Smooth muscle cell of the brain vasculature (primary cell): ENCODE measurements around the gene COQ2.
"Not testable (repeated sequence)": the region's sequence is repeated elsewhere in the genome, so short reads cannot be mapped to it uniquely, and the experiment has no call there.

Source experiments
- DNase-seq: peaks from one replicate; pipeline ENCODE4 v3.0.0-alpha.2; 2012; ENCODE audit warnings: low read depth, low spot score

The COQ2 gene

DNA sequence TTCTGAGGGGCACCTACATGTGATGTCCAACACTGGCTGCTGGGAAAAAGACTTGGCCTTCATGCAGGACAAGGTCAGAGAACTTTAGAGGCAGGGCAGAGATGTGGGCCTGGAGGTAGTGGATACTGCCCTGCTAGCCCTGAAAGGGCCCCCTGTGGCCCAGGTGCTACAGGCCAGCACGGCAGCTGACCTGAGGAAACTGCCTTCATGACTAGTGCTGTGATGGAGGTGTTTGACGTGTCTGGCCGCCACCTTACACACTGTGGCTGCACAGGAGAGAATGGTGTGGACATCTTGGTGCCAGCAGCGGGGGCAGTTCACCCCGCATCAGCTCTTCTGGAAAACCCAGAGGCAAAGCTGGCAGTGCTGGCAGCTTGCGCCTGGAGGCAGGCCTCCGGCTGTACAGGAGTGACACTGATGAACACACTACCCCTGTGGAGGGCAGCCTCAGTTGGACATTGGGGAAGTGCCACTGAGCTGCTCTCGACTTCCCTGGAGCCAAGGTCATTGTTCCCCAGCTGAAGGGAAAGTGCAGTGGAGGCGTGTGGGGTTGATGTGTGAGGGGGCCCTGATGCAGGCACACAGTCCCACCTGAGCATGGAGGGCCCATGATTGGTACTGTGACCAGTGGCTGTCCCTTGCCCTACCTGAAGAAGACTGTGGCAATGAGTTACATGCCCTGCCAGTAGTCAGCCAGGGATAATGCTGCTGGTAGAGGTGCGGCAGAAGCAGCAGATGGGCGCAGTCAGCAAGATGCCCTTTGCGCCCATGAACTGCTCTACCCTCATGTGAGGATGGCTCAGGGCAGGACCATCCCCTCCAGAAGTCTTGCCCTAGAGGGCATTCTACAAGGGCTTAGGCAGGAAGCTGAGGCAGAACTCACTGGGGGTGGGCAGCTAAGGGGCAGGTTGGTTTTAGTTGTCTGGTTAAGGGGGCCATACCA is 36.9 kb downstream of the COQ2 start:
- DNase-seq: no peak

DNA sequence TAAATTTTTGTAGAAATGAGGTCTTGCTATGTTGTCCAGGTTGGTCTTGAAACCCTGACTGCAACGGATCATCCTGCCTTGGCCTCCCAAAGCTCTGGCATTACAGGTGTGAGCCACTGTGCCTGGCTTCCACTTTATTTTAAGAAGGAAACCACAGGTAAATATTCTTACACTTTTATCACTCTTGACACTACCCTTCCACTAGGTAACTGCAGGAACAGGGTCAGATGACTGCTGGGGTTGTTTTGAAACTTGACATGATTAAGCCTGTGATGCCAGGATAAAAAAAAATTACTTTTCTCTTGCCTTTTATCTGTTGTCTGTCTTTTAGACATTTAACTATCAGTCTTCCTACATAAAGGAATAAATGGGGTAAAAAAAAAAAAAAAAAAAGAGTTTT is 43.5 kb downstream of the COQ2 start:
- DNase-seq: no peak

DNA sequence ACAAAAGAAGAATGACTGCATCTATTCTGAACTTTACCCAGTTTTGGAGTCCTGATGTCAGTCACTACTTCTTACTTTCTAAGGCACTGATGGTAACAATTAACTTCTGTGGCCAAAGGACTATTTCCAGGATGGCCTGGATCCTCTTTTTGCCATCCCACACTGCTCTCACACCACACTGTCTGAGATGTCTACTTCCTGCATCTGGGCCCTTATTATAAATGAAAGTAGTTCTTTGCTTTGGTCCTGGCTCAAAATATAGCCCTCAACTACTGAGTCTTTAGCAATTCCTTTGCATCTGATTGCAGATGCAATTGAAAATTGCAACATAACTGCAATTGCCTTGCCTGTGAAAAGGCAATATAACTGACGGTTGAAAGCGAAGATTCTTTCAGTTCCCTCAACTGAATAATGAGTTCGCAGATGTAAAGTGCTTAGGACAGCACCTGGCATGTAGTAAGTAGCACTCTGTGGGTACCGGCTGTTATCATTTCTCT is 44.2 kb downstream of the COQ2 start:
- no peak for DNase-seq

DNA sequence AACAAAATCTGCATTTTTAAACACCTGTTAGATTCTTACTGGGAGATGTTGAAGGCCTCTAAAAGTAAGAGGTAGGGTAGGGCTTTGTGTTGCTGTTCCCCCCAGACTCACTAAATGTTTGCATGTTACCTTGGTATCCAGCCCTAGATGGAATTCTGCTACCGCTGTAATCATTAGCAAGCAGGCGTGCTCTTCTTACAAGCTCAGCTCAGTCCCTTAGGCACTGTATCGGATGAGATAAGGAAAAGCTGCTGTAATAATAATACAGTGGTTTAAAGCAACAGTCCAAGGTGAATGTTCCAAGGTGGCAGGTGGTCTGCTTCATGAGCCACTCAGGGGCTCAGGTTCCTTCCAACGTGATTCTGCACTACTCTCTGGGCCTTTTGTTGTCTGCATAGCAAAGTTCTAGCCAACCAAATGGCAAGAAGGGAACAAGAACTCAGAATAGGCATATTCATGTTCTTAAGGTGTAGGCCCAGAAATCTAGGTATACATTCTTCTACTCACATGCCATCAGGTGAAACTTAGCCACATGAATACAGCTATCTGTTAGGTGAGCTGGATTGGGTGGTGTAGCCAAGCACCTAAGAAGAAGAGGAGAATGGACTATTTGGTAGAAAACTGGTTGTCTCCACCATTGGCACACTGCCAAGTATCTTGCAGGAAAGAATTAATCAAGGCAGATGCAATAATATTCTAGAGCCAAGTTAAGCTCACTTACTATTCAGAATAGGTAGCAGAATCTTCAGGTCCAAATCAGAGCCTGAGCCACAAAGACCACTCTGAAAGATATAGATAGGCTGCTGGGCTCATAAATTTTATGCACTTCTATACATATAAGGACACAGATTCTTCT is 46.0 kb downstream of the COQ2 start:
- DNase-seq: no peak

DNA sequence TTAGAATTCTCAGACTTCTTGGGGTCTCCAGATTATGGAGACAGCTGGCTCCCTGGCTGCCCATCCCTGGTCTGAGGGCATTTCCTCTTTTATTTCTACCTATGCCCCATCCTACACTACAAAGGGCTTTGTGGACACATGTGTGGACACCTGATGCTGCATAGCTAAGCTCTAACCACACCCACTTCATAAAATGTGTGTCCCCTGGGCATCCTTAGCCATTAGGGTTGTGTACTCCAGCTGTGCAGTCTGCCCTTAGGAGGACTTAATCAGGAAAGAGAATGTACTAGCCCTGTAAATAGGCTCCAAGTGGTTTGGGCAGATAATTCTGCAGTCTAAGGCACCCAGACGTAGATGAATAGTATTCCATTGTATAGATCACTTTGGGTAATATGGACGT is 47.0 kb downstream of the COQ2 start:
- DNase-seq: no peak

DNA sequence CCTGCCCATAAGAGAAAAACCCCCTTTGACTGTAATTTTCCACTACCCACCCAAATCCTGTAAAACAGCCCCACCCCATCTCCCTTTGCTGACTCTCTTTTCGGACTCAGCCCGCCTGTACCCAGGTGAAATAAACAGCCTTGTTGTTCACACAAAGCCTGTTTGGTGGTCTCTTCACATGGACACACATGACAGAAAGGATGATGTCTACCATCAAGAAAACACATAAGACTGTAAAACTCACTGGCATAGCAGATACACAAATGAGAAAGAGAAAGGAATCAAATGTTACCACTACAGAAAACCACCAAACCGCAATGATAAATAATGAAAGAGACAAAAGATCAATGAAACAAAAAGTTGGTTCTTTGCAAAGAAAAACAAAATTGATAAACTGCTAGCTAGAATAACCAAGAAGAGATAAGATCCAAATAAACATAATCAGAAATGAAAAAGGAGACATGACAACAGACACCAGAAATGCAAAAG is 48.9 kb downstream of the COQ2 start:
- not testable (repeated sequence) for DNase-seq

DNA sequence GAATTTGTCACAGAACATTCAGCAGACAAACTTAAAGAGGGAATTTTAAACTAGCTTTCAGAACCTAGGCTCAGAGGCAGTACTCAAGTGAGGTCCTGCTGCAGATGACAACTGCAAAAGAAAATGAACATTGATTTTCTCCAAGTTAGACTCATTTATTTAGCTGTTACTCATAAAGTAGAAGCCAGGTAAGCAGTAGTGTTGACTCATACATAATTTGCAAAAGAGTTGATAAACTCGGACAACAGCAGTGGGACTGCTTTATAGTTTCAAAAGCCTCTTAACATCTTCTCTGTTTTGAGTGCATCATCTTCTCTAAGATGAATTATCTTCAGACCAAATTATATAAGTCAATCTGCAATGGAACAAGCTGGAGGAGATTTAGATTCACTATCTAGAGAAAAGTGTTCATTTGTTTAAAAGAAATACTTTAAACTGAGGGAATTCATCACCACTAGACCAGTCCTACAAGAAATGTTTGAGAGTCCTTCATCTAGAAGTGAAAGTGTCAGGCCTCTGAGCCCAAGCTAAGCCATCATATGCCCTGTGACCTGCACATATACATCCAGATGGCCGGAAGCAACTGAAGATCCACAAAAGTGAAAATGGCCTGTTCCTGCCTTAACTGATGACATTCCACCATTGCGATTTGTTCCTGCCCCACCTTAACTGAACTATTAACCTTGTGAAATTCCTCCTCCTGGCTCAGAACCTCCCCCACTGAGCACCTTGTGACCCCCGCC is 49.5 kb downstream of the COQ2 start:
- DNase-seq: no peak

DNA sequence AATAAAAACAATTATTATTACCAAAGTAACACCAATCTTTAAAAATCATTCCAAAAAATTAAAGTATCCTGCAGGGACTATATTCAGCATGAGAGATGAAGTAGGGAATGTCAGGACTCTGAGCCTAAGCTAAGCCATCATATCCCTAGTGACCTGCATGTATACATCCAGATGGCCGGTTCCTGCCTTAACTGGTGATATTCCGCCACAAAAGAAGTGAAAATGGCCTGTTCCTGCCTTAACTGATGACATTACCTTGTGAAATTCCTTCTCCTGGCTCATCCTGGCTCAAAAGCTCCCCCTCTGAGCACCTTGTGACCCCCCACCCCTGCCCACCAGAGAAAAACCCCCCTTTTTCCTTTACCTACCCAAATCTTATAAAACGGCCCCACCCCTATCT is 50.2 kb downstream of the COQ2 start:
- not testable (repeated sequence) for DNase-seq

DNA sequence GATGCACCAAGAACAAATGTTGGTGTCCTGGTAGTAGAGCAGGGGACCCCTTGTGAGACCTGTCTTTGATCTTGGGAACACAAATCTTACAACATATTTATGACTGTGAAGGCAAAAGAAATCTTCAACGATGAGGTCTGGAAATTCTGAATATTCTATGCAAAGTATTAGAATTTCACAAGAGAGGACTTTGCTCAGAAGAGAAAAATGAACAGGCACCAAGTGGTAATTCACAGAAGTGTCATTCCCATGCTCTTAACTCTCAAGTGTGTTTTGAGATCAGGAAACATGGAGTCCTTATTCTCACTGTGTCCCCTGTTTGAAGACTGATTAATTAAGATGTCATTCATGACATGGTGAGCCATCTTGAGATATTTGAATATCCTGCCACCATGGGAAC is 52.5 kb downstream of the COQ2 start:
- no peak for DNase-seq

DNA sequence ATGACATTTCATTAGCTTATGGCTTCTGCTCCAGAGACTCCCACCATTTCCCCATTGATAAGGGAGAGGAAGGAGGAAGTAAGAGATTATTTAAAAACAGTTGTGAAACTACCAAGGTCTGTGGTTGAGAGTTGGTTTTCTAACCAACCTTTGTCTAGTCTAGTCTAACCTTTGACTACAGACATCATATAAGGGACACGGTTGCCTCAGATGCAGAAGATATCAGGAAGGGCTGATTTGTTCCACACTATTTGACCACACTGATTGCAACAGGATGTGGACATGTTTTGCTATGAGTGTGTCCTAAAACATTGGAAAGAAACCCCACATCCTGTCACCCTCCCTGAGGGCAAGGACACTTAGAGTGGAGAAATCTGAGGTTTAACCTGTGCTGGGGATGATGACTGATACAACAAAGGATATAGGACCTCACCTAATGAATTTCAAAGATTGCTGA is 53.0 kb downstream of the COQ2 start:
- no peak for DNase-seq

DNA sequence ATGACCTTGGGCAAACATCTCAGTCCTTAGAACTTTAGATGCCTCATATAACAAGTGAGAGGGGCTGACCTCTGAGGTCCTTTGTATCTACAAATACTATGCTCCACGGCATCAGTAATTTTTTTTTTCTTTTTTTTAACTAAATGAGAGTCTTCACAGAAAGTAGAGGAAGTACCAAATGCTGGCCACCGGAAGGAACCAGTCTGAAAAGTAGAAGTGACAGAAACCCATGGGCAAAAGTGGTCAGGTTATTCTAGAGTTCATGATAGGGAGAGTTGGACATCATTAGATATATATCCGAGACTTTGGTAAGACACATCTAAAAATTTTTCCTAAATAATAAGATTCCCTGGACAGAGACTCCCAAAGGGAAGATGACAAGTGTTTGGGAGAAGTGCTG is 53.7 kb downstream of the COQ2 start:
- DNase-seq: no peak

DNA sequence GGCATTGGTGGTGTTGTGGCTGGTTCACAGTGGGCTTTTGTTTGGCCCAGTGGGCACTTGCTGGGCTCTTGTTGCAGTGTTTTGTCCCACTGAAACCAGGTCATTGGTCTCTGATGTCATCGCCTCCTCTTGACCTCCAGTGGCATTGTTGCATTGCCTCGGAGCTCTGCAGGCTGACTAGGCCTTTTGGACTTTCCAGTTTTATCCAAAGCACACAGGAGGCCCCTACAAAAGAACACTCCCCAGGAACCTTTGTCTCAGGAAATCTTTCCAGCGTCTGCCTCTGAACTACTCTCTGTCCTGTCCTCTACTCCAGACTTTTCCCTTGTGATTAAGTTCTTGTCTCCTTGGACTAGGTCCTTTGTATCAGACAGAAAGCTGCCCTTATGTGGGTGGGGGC is 54.8 kb downstream of the COQ2 start:
- DNase-seq: no peak

DNA sequence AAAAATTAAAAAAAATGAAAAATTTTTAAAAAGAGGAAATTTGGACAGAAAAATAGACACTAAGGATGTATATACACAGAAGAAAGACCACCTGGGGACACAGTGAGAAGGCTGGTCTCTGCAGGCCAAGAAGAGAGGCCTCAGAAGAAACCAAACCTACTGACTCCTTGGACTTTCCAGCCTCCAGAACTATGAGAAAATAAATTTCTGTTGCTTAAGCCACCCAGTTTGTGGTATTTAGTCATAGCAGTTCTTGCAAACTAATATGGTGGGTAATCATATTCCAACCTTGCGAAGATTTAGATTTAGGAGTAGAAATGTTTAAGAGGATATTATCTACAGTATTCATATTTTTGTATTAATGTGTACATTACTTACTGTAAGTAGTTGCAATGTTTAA is 56.4 kb downstream of the COQ2 start:
- no peak for DNase-seq

DNA sequence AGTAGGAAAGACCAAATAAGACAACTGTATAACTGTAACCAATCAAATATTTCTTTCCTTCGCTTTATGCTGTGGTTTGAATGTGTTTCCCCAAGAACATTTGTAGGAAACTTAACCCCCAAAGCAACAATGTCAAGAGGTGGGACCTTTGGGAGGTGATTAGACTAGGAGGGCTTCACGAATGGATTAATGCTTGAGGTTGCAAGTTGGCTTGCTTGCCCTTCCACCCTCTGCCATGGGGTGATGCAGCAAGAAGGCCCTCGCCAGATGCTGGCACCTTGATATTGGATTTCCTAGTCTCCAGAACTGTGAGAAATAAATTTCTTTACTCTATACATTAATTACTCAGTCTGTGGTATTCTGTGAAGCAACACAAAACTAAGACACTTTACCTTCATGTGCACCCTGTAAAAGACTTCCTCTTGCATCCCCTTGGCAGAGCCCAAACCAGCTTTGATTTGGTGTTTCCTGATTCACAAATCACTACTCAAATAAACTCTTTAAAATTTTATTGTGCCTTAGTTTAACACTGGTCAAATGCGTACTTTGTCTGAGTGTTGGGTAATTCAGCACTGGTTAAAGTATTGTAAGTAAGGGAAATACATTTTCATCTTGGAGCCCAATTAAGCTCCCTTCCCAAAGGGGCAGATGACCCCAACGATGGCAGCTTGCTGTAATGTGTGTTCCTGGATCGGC is 59.9 kb downstream of the COQ2 start:
- DNase-seq: no peak

DNA sequence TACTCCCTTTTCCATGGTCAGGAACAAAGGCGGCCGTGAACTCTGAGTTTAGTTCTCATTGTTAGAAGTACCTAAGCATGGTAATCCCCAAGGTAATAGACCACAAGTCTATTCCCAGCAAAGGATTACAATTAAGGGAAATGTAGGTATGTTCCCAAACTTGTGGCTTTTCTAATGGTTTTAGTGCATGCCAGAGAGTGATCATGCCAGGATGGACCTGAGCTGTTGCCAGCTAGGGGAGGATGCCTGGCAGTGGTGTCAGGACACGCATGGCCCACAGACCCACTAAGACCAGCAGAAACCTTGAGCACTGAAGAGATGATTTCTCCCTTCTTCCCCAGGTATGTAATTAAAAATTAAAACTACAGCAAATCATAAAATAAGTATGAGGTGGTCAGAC is 60.8 kb downstream of the COQ2 start:
- DNase-seq: no peak

DNA sequence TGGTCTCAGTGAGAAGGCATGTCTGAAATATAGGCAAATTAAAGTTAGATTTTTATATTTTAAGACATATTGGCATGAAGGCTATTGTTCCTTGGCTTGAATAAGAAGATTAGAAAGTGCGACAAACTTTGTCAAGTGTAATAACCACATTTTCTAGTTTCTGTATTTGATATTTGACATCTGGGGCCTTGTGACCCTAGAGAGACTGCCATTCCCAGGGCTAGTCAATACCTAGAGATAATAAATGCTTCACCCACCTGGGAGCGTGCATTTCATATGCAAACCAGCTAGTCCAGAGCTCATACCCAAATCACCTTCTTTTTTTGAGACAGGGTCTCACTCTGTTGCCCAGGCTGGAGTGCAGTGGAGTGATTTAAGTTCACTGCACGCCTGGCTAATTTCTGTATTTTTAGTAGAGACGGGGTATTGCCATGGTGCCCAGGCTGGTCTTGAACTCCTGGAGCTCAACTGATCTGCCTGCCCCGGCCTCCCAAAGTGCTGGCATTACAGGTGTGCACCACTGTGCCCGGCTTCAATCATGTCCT is 62.6 kb downstream of the COQ2 start:
- DNase-seq: no peak

DNA sequence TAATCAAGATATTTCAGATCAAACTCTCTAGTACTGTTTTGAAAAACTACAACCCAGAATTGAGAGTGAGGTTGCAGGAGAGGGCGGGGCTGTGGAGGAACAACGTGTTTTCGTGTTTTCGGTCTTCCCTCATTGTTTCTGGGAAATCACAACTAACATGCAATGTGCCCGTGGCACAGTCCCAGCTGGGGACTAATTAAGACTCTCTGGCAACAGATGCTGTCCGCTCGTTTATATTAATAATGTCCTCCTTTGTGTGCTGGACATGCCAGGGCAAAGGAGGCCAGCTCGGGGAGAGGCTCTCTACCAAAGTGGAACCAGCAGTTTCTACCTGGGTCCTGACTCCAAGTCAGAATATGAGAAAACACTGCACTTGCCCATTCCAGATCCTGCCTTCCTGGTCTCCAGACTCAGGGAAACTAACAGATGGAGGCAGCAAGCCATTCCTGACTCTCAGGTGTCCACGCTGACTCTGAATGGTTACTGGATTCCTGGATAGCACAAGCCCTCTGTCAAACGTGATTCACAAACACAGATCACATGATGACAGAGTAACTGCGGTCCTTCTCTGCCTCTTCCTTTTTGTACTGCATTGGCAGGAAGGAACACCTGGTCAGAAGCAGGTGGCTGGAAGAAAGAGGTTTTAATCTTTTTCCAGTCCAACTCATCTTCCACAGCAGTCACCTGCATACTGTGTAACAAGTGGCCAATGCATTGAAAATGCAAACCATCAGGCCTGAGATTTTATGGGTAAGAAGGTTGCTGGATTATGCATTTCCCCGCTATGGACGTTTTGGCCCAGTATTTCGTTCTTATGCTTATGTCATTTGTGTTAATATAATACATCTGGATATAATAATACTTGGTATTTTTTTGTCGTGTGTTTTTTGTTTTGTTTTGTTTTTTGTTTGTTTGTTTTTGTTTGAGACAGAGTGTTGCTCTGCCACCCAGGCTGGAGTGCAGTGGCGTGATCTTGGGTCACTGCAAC is 65.0 kb downstream of the COQ2 start:
- DNase-seq: no peak

DNA sequence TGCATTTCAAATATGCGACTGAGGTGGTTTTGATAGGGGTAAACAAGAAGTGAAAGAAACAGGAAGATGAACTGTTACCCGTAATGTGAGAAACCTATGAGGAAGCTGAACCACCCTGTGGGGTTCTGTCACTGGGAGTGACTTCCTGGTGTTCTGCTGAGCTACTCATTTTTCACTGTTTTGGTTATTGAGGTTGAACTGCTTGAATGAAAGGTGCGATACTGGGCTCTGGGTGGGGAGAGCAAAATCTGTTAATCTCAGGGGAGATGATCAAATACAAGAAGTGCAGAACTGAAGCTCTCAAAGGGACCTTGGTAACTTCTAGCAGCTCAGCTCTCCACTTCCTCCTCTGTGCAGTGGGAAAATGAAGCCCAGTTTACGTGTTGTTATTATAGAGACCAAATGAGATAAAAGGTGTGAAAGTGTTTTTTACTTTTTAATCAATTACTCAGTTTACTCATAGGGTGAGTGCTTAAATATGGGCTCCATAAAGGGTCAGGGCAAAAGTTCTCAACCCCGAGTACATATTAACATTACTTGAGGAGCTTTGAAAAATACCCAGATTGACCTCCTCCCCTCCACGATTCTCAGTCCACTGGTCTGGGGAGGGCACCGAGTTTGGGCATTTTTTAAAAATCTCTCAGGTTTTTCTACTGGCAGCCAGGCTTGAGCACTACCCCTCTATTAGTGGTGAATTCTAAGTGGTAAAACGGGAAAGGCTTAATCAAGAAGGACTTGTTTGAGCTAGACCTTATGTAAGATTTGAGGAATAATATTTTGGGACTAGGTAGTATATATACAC is 66.7 kb downstream of the COQ2 start:
- peak; percentile 10 for DNase-seq
